ENCODE measurements around the gene TLN1. TPM values are rescaled to one million over a fixed set of nuclear protein-coding genes. Genes with fewer than 3 reads are reported as not detected.

The TLN1 gene
- total RNA-seq, 4 donors from 2014 or later, result 142 to 245 (median 184) TPM

DNA sequence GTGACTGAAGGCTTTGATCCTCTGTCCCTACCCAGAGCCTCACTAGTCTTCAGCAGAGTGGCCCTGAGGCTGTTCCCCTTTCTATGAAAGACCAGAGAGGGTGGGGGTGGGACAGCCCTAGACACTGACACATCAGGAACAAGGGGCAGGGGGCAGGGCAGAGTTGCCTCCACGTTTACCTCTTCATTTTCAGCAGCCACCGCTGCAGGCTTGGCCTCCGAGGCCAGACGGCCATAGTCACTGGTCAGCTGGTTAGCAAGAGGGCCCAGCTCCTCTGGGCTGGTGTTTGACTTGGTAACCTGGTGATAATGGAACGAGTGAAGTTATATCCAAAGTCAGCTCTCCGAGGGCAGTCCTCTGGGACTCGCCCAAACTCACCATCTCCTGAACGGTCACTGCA is 26.6 kb downstream of the TLN1 start:
- Histone ChIP-seq H3K36me3 (peaks cover 90 to 94% of the 10 kb centered on the region in 2 donors), H3K4me1 (no peaks in the 10 kb centered on the region), H3K9me3 (no peaks in the 10 kb centered on the region), H3K27me3 (no peaks in the 10 kb centered on the region), H3K4me3 (replicated peaks in 1 of 3) (no peak overlapping the region), H3K27ac (no peak overlapping the region)
- TF ChIP-seq, protein P1, sequence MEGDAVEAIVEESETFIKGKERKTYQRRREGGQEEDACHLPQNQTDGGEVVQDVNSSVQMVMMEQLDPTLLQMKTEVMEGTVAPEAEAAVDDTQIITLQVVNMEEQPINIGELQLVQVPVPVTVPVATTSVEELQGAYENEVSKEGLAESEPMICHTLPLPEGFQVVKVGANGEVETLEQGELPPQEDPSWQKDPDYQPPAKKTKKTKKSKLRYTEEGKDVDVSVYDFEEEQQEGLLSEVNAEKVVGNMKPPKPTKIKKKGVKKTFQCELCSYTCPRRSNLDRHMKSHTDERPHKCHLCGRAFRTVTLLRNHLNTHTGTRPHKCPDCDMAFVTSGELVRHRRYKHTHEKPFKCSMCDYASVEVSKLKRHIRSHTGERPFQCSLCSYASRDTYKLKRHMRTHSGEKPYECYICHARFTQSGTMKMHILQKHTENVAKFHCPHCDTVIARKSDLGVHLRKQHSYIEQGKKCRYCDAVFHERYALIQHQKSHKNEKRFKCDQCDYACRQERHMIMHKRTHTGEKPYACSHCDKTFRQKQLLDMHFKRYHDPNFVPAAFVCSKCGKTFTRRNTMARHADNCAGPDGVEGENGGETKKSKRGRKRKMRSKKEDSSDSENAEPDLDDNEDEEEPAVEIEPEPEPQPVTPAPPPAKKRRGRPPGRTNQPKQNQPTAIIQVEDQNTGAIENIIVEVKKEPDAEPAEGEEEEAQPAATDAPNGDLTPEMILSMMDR (IDR thresholded peaks at IDR 0.05), result no peak
- no peak for TF ChIP-seq POLR2A (IDR thresholded peaks at IDR 0.05)
- intact Hi-C loops (cut with DNase I), result no loop called here
- DNase-seq, result no peak
- WGBS, 2 donors, result 93 to 98% methylated on average over 5 to 6 of the region's 8 CpGs

GRCh38 chr9:35703906-35704672 is 27.9 kb downstream of the TLN1 start:
- intact Hi-C loops (cut with DNase I), result no loop called here
- Histone ChIP-seq H3K27me3 (no peaks in the 10 kb centered on the region), H3K9me3 (no peaks in the 10 kb centered on the region), H3K4me3 (replicated peaks in 1 of 3) (no peak overlapping the region), H3K27ac (no peak overlapping the region), H3K36me3 (peaks cover 100% of the 10 kb centered on the region in 2 donors), H3K4me1 (no peaks in the 10 kb centered on the region)
- WGBS, 2 donors, result 95 to 96% methylated on average over 18 to 23 of the region's 26 CpGs
- DNase-seq, result no peak
- TF ChIP-seq, protein P1 (IDR thresholded peaks at IDR 0.05), result no peak
- no peak for TF ChIP-seq POLR2A (IDR thresholded peaks at IDR 0.05)

- WGBS, 2 donors, result 98% methylated on average over 7 of the region's 7 CpGs
- peaks cover 100% of the 10 kb centered on the region in 2 donors for H3K36me3 ChIP-seq
These were observed 29.3 kb downstream of the TLN1 start for GRCh38 chr9:35702696-35703095.

DNA sequence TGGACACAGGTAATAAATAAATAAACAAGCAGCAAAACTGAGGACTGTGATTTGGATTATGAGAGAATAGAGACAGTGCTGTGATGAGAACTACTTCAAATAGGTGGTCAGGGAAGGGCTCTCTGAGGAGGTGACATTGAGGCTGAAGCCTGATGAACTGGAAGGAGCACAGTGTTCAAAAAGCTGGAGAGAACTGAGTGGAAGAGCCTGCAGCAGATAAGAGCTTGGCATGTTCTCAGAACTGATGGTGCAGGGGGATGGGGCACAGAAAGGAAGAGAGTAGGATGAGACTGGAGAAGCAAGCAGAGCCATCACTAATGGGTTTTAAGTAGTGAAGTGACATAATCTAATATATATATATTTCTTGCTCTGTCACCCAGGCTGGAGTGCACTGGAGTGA is 31.1 kb downstream of the TLN1 start:
- H3K36me3 ChIP-seq, result peaks cover 88 to 93% of the 10 kb centered on the region in 2 donors
- no peaks in the 10 kb centered on the region for H3K27me3 ChIP-seq
- H3K4me1 ChIP-seq, result peaks cover 10 to 17% of the 10 kb centered on the region in 2 donors
- H3K4me3 ChIP-seq (replicated peaks in 1 of 3), result no peak overlapping the region
- no peaks in the 10 kb centered on the region for H3K9me3 ChIP-seq
- H3K27ac ChIP-seq, result no peak overlapping the region
- no peak for DNase-seq
- intact Hi-C loops (cut with DNase I), result no loop called here
- TF ChIP-seq, protein P1 (IDR thresholded peaks at IDR 0.05), result no peak
- no peak for TF ChIP-seq POLR2A (IDR thresholded peaks at IDR 0.05)

More at GRCh38 chr9:35702696-35703095, 29.3 kb downstream of the TLN1 start:
- Histone ChIP-seq H3K27ac (no peak overlapping the region), H3K27me3 (no peaks in the 10 kb centered on the region), H3K9me3 (no peaks in the 10 kb centered on the region), H3K4me1 (no peaks in the 10 kb centered on the region), H3K4me3 (replicated peaks in 1 of 3) (no peak overlapping the region)
- intact Hi-C loops (cut with DNase I), result no loop called here
- no peak for DNase-seq
- TF ChIP-seq, protein P1 (IDR thresholded peaks at IDR 0.05), result no peak
- no peak for TF ChIP-seq POLR2A (IDR thresholded peaks at IDR 0.05)

GRCh38 chr9:35700031-35700430 is 32.0 kb downstream of the TLN1 start:
- H3K9me3 ChIP-seq, result no peaks in the 10 kb centered on the region
- intact Hi-C loops (cut with DNase I), result no loop called here
- H3K4me1 ChIP-seq, result peaks cover 12 to 17% of the 10 kb centered on the region in 2 donors
- peaks cover 79 to 84% of the 10 kb centered on the region in 2 donors for H3K36me3 ChIP-seq
- H3K27me3 ChIP-seq, result no peaks in the 10 kb centered on the region
- TF ChIP-seq, protein P1 (IDR thresholded peaks at IDR 0.05), result no peak
- TF ChIP-seq POLR2A (IDR thresholded peaks at IDR 0.05), result no peak
- WGBS, 2 donors, result 86 to 92% methylated on average over 11 of the region's 11 CpGs
- DNase-seq, result no peak
- no peak overlapping the region for H3K4me3 ChIP-seq (replicated peaks in 1 of 3)
- no peak overlapping the region for H3K27ac ChIP-seq

Measured in thyroid gland (tissue), 4 donors.